GM18520 (cell line): ENCODE data around the gene CDON.
"Not testable (repeated sequence)": the region's sequence is repeated elsewhere in the genome, so short reads cannot be mapped to it uniquely, and the experiment has no call there.

Source experiments
- ATAC-seq: cut with Tn5 transposase; IDR thresholded peaks from one replicate; pipeline ENCODE4 v1.9.1; 2021; ENCODE audit not compliant: unreplicated experiment

The CDON gene

GRCh38 chr11:125995313-125995712, 67.4 kb downstream of the CDON start:
- peak; percentile 63 for ATAC-seq

DNA sequence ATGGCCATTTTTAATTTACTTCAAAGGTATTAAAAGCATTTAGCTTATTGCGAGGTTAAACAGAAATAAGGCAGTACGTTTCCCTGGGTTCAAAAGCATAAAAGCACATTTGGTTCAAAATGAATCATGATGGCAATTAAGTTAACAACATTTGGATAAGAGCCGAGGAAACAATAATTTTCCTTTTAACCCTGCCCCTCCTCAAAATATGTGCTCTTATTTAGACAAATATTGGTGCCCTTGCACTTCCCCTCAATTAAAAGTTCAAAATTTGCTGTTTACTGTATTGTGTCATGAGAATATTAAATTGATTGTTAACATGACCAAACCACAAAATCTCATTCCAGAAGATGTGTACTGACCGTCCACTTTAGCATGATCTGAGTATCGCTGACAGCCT, 68.2 kb downstream of the CDON start:
- no peak for ATAC-seq

DNA sequence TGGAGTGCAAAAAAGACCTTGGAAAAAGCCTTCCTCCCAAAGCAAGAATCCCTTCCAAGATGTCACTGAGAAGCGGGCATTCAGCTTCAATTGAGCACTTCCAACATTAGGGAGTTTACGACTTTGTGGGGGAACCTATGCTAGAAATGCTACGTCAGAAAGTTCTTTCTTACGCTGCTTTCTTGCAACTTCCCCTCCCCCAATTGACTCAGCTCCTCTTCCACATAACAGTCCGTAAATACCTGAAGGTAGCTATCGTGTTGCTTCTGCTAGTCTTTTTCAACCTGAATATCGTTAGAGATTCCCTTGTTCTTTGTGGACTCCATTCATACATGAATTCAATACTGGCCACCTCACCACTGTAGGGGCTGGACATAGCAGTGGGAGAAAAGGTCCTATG, 69.8 kb downstream of the CDON start:
- no peak for ATAC-seq

DNA sequence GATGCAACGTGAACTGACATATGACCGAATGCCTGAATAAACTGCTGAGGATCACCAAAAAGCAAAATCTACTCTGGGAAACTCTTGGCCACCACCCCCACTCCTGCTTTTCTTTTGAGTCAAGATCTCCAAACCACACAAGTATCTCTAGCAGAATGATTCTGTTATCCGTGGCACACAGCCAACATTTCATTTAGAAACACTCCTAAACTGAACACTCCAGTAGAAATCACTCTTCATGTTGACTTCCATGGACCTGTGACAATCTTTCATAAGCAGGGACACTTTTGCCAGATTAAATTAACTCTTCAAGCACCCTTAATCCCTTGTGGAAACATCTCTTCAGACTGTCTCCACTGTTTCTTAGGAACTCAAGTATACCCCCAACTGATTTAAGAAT, 72.4 kb downstream of the CDON start:
- ATAC-seq, result no peak

DNA sequence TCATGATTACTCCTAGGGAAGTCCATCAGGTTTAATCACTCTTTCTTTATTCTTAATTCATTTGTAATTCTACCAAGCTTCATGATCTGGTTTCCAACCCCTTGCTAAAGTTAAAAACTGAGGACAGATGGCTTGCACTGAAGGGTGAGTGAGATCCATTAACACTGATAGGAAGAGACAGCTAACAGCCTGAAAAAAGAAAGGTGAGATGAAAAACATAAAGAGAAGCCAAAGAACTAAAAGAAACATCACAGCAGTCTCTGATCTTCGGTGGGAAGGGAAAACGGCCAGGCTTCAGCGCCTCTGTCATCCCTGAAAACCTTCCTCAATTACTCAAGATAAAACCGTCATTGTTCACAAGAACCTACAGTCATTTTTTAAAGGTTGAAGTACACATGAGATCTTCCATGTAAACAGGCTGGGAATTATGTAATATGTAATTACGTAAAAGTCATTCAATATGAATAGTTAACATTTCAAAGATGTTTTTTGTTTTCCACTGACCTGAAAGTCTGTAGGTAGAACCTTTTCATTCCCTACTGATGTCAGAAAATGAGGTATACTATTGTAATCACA, 75.5 kb downstream of the CDON start:
- ATAC-seq, result no peak

DNA sequence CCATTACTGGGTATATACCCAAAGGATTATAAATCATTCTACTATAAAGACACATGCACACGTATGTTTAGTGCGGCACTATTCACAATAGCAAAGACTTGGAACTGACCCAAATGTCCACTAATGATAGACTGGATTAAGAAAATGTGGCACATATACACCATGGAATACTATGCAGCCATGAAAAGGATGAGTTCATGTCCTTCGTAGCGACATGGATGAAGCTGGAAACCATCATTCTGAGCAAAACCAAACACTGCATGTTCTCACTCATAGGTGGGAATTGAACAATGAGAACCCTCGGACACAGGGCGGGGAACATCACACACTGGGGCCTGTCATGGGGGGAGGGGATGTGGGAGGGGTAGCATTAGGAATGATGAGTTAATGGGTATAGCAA, 76.7 kb downstream of the CDON start:
- ATAC-seq, result not testable (repeated sequence)

GRCh38 chr11:125982348-125982730, 80.3 kb downstream of the CDON start:
- no peak for ATAC-seq

DNA sequence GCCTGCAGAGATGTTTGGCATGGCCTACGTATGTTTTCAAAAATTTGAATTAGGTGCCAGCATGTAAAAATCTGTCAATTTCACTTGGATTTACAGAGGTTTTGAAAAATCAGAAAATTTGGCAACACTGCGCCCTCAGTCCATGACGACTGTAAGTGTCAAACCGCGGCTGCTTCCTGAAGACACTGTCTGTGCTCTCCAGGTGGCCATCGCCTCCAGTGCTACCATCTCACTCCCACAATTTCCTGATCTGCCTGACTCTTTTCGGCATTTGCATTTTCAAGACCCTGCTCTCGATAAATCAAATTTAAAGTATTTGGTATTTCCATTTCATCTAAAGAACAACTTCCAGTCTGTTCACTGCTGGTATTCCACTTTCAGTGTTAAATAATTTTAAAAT, 82.2 kb downstream of the CDON start:
- no peak for ATAC-seq

DNA sequence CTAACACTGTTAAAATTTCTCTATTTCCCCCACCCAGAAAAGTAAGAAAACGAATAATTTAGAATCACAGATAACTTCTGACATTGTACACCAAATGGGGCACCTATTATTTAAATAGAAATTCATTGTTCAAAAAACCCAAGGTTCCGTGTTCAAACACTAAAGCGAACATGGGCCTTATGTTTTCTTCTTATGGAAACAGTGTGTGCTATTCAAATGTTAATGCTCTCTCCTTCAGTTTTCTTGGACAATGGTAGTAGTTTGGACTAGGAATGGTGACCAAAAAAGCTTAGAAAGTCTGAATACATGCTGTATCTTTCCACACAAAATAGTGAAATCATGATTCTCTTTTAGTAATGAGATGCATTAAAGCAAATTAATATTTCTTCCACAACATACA, 83.2 kb downstream of the CDON start:
- ATAC-seq, result no peak

GRCh38 chr11:125978778-125979407, 83.8 kb downstream of the CDON start:
- no peak for ATAC-seq

DNA sequence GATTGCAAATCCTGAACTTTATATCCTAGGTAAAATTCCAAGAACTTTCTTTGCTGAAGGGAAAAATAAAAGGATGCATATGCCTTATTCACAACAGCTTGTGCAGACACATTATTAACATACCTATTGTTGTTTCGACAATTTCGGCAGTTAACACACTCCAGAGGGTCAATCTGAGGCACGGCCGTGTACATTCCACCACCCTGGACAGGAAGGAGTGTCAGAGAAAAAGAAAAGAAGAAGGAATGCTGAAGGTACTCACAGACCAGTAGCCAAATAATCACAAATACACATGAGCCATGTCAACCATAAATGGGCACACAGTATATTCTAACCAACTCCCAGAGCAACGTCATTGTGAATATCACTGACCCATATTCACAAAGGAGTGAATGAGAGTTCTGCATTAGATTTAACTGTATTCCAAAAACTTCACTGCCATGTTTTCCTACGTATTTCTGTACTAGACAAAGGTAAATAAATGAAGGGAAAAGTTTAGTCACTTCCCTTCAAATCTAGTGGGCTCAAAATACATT, 84.4 kb downstream of the CDON start:
- no peak for ATAC-seq

DNA sequence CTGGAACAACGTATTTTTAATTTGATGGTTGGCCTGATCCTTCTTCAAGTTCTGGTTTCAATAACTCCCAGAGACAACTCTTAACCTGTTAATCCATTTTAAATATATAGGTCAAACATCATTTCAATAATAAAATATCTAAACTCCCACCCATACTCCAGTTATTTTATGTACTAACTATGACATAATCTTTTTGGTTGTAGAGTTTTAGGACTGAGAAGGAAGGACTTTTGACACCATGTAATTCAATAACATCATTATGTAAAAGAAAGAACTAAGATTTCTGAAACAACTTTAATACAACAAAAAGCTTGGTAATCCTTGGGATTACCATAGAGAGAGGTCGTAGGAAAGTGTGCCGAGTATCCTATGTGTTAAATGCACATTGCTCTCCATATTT, 85.3 kb downstream of the CDON start:
- no peak for ATAC-seq

DNA sequence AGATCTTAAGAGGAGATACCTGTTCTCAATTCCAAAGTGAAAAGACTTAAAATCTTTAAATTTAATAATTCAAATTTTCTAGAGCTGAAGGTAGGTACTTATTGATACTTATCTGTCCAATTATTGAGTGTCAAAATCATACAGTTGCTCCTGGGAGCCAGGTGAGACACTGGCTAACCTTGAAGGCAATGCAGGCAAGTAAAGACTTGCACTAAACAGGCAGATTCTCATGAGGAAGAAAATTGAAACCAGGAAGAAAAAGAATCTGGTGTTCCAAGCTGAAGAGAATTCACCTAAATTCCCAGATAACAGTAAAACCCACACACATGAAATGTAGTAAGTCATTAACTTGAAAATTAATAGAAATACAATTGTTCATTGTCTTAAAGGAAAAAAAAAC, 86.5 kb downstream of the CDON start:
- no peak for ATAC-seq

DNA sequence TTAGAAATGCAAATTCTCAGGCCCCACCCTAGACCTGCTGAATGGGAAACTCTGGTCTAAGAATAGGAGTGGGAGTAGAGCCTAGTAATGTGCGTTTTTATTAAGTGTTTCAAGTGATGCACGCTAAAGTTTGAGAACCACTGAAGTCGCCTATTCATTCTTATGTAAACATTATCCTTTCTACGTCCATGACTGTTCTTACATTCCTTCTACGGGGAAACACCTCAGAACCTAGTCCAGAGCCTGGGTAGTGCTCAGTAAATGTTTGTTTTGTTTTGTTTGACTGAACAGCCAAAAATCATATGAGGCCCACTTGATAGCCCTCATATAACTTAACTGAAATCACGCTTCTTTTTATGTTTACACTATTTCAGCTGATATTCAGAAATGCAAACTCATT, 87.0 kb downstream of the CDON start:
- ATAC-seq, result no peak

DNA sequence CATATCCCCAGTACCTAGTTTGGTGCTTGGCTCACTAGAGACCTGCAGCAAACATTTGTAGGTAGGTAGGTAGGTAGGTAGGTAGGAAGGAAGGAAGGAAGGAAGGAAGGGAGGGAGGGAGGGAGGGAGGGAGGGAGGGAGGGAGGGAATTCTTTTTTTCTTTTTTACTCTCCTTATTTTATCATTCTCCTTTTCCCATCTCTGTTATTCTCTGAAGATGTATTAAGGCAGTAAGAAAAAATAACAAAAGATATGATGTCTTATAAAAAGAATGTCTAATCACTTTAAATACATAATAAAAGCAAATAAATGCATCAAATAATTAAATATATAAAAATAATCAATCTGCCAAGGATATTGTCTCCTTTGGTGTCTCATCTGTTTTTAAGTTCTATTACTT, 88.4 kb downstream of the CDON start:
- no peak for ATAC-seq

DNA sequence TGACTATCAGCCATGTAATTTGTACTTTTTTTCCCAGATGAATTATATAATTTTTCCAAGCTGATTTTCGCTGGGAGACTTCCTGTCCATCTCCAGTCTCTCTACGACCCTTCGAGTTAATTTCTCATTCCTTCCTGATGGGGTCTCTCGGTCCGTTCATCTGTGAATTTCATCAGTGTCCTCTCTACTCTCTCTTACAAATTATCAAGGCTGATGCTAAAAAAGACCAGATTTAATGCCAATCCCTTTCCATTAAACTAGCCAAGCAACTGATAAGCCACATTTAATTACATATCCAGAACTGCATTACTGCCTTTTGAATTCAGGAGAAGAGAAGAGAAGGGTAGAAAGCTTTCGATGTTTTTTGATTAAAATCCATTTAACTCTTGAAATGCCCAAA, 91.0 kb downstream of the CDON start:
- ATAC-seq, result no peak

GRCh38 chr11:125968354-125968753, 94.3 kb downstream of the CDON start:
- no peak for ATAC-seq

GRCh38 chr11:125967515-125967914, 95.2 kb downstream of the CDON start:
- no peak for ATAC-seq

- no peak for ATAC-seq
Observed at GRCh38 chr11:125960771-125961170, 101.9 kb downstream of the CDON start.

- ATAC-seq, result no peak
Observed at GRCh38 chr11:125959931-125960330, 102.7 kb downstream of the CDON start.

- ATAC-seq, result no peak
Observed at GRCh38 chr11:125959511-125959910, 103.2 kb downstream of the CDON start.

GRCh38 chr11:125958872-125959400, 103.7 kb downstream of the CDON start:
- ATAC-seq, result no peak
